NCI-H2227 (cell line): ENCODE data around the gene LARP4.
A peak's percentile ranks its signal among the peaks of the same experiment; 100 is the strongest.
"Not testable (repeated sequence)": the region's sequence is repeated elsewhere in the genome, so short reads cannot be mapped to it uniquely, and the experiment has no call there.

Experiments
- DNase-seq: peaks from one replicate; lab custom pipeline; 2025; ENCODE audit not compliant: unreplicated experiment; lab: John Stamatoyannopoulos, UW

The LARP4 gene

GRCh38 chr12:50400638-50401499 lies at the start of gene LARP4:
Gene LARP4 (plus strand): TSS chr12:50400885. CDS start chr12:50401011, 126 bp downstream.
- peak; percentile 93 for DNase-seq

GRCh38 chr12:50351120-50352043 lies 49.3 kb upstream of the LARP4 start:
- DNase-seq = no peak

DNA sequence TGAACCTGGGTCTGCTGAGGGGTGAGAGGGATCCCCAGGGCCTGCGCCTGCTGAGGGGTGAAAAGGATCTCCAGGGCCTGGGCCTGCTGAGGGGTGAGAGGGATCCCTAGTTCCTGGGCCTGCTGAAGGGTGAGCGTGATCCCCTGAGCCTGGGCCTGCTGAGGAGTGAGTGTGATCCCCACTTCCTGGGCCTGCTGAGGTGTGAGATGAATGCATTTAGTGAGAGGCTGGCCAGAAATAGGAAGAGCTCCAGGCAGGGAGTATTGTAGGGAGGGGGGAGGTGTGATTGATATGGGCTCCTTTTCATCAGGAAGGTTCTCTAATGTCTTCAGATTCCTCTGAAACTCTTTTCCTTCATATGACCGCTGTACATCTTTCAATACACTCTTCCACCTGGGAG lies 47.3 kb upstream of the LARP4 start:
- no peak for DNase-seq

DNA sequence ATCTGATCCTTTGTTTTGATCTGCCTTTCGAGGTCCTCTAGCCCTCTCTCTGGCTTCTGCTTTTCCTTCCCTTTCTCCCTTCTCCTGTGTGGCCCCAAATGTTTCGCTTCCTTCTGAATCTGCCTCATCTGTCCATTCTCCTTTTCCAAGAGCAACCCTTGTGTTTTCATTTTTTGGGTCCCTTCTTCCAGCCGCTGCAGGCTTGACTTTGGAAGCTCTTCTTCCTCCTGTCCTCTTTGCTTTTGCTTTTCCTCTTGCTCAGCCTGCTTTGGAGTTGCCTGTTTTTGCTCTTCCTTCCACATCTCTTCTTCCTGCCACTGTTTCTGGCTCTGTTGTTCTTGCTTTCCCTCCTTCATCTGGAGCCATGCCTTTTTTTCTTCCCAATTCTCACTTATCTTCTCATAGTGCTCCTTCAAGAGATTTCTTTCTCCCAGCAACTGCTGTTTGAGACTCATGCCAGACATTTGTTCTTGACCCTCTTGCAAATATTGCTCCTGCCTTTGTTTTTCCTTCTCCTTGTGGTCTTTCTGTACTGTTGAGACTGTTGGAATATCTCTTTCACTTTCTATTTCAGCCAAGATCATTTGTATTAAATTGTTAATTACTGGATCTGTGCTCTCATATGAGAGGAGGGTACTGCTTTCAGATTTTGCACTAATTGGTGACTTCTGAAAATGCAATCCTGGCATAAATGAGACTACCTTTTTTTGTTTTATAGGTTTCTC lies 46.7 kb upstream of the LARP4 start:
- DNase-seq = no peak

- DNase-seq = no peak
Observed at GRCh38 chr12:50354908-50355307, 45.8 kb upstream of the LARP4 start.

DNA sequence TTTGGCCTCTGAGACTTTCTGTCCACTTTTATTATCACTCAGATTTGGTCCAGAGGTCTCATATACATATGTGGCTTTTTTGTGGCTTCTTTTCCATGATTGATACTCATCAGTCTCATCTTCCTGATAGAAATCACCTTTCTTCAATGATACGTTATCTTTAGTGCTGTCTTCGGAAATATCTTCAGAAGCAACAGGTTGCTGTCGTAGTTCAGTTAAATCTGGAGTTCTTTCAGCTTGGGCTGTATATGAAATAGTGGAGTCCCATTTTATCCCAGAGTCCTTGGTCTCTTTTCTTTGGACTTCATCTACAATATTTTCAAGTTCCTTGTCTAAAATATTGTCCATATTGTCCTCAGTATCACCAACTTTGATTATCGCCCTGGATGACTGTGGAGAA lies 45.3 kb upstream of the LARP4 start:
- no peak for DNase-seq

- DNase-seq = no peak
Observed at GRCh38 chr12:50362671-50363070, 38.0 kb upstream of the LARP4 start.

GRCh38 chr12:50363141-50363540 lies 37.5 kb upstream of the LARP4 start:
- DNase-seq = no peak

DNA sequence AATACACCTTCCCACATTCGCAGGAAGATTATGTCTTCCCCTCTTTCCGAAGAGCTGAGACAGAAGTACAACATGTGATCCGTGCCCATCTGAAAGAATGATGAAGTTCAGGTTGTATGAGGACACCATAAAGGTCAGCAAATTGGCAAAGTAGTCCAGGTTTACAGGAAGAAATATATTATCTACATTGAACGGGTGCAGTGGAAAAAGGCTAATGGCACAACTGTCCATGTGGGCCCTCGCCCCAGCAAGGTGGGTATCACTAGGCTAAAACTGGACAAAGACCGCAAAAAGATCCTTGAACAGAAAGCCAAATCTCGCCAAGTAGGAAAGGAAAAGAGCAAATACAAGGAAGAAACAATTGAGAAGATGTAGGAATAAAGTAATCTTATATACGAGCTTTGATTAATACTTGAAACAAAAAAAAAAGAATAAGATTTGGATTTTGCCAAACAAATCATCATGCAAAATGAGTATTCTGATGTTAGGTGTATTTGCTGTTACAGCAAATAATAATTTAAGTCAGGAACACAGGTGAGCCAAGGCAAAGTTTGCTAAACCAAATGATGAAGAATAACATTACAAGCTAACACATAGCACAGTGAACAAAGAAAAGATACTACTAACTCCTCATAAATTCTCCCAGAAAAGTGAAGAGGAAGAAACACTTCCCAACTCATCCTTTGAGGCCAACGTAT lies 34.8 kb upstream of the LARP4 start:
- DNase-seq = no peak

DNA sequence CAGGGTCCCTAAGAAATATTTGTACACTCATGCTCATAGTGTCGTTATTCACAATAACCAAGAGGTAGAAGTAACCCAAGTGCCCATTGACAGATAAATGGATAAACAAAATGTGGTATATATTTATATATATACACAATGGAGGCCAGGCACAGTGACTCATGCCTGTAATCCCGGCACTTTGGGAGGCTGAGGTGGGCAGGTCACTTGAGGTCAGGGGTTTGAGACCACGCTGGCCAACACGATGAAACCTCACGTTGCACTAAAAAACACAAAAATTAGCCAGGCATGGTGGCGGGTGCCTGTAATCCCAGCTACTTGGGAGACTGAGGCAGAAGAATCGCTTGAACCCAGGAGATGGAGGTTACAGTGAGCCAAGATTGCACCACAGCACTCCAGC lies 30.0 kb upstream of the LARP4 start:
- not testable (repeated sequence) for DNase-seq

- DNase-seq = no peak
Observed at GRCh38 chr12:50375802-50376201, 24.9 kb upstream of the LARP4 start.

GRCh38 chr12:50380761-50381325 lies 19.8 kb upstream of the LARP4 start:
- no peak for DNase-seq

- DNase-seq = peak; percentile 4
Observed at GRCh38 chr12:50387487-50387886, 13.2 kb upstream of the LARP4 start.

GRCh38 chr12:50387972-50388478 lies 12.7 kb upstream of the LARP4 start:
- no peak for DNase-seq

GRCh38 chr12:50388793-50389192 lies 11.9 kb upstream of the LARP4 start:
- not testable (repeated sequence) for DNase-seq

GRCh38 chr12:50390316-50390741 lies 10.4 kb upstream of the LARP4 start:
- no peak for DNase-seq

DNA sequence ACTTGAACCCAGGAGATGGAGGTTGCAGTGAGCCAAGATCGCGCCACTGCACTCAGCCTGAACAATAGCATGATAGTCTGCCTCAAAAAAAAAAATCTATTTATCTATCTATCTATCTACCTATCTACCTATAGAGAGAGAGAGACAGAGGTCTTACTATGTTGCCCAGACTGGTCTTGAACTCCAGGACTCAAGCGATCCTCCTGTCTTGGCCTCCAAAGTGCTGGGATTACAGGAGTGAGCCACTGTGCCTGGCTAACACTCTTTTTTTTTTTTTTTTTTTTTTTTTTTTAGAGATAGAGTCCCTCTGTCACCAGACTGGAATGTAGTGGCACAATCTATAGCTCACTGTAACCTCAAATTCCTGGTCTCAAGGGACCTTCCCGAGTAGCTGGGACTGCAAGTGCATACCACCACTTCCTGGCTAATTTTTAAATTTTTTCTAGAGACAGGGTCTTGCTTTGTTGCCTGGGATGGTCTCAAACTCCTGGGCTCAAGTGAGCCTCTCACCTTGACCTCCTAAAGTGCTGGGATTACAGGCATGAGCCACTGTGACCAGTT lies 6.1 kb upstream of the LARP4 start:
- no peak for DNase-seq

DNA sequence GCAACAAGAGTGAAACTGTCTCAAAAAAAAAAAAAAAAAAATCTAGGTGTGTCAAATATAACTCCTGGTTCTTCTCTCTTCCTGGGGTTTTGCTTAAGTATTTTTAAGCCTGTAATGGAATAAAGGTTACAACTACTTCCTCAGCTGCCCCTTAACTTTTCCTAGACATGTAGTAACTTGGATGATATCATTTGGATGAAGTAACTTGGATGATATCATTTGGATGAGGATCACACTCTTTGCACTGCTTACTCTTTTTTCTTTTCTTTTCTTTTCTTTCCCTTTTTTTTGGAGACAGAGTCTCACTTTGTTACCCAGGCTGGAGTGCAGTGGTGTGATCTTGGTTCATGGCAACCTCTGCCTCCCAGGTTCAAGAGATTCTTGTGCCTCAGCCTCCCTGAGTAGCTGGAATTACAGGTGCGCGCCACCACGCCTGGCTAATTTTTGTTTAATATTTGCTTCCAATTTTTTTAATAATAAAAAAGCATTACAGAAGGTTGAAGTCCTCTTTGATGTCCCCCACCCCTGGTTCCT lies 3.5 kb upstream of the LARP4 start:
- no peak for DNase-seq

GRCh38 chr12:50398931-50399330 lies 1.8 kb upstream of the LARP4 start:
- DNase-seq = no peak
